ENCODE results near the gene SLC39A11.
"Not testable (repeated sequence)": the region's sequence is repeated elsewhere in the genome, so short reads cannot be mapped to it uniquely, and the experiment has no call there.

SLC39A11 gene

GRCh38 chr17:72838068-72838467, 254.4 kb downstream of the SLC39A11 start:
- no peak for DNase-seq (ENCODE audit: low read depth, low spot score)

- no peak for DNase-seq (ENCODE audit: low read depth, low spot score)
Observed at GRCh38 chr17:72837335-72837734, 255.2 kb downstream of the SLC39A11 start.

GRCh38 chr17:72833128-72833765, 259.2 kb downstream of the SLC39A11 start:
- no peak for DNase-seq (ENCODE audit: low read depth, low spot score)

- DNase-seq (ENCODE audit: low read depth, low spot score): no peak
Observed at GRCh38 chr17:72832306-72832705, 260.2 kb downstream of the SLC39A11 start.

GRCh38 chr17:72829883-72830282, 262.6 kb downstream of the SLC39A11 start:
- no peak for DNase-seq (ENCODE audit: low read depth, low spot score)

GRCh38 chr17:72826602-72827001, 265.9 kb downstream of the SLC39A11 start:
- DNase-seq (ENCODE audit: low read depth, low spot score): peak; percentile 22

- DNase-seq (ENCODE audit: low read depth, low spot score): not testable (repeated sequence)
Observed at GRCh38 chr17:72826059-72826458, 266.4 kb downstream of the SLC39A11 start.

- no peak for DNase-seq (ENCODE audit: low read depth, low spot score)
Observed at GRCh38 chr17:72825218-72825617, 267.3 kb downstream of the SLC39A11 start.

GRCh38 chr17:72824267-72824666, 268.2 kb downstream of the SLC39A11 start:
- not testable (repeated sequence) for DNase-seq (ENCODE audit: low read depth, low spot score)

GRCh38 chr17:72822358-72823023, 270.0 kb downstream of the SLC39A11 start:
- DNase-seq (ENCODE audit: low read depth, low spot score): no peak

GRCh38 chr17:72816406-72816805, 276.1 kb downstream of the SLC39A11 start:
- no peak for DNase-seq (ENCODE audit: low read depth, low spot score)

- no peak for DNase-seq (ENCODE audit: low read depth, low spot score)
Observed at GRCh38 chr17:72813481-72813880, 279.0 kb downstream of the SLC39A11 start.

- peak; percentile 38 for DNase-seq (ENCODE audit: low read depth, low spot score)
Observed at GRCh38 chr17:72812823-72813222, 279.7 kb downstream of the SLC39A11 start.

GRCh38 chr17:72811976-72812687, 280.4 kb downstream of the SLC39A11 start:
- no peak for DNase-seq (ENCODE audit: low read depth, low spot score)

GRCh38 chr17:72810991-72811508, 281.4 kb downstream of the SLC39A11 start:
- no peak for DNase-seq (ENCODE audit: low read depth, low spot score)

- no peak for DNase-seq (ENCODE audit: low read depth, low spot score)
Observed at GRCh38 chr17:72806011-72806410, 286.5 kb downstream of the SLC39A11 start.

GRCh38 chr17:72804949-72805707, 287.4 kb downstream of the SLC39A11 start:
- DNase-seq (ENCODE audit: low read depth, low spot score): no peak

GRCh38 chr17:72802726-72803125, 289.8 kb downstream of the SLC39A11 start:
- no peak for DNase-seq (ENCODE audit: low read depth, low spot score)

- no peak for DNase-seq (ENCODE audit: low read depth, low spot score)
Observed at GRCh38 chr17:72797142-72797541, 295.3 kb downstream of the SLC39A11 start.

- DNase-seq (ENCODE audit: low read depth, low spot score): no peak
Observed at GRCh38 chr17:72795941-72796340, 296.5 kb downstream of the SLC39A11 start.

GRCh38 chr17:72794152-72794551, 298.3 kb downstream of the SLC39A11 start:
- DNase-seq (ENCODE audit: low read depth, low spot score): no peak

GRCh38 chr17:72792771-72793170, 299.7 kb downstream of the SLC39A11 start:
- DNase-seq (ENCODE audit: low read depth, low spot score): no peak

Measured in astrocyte of the hippocampus (primary cell).